Measurements from ENCODE around the gene DMRTB1. TPM values are rescaled to one million over a fixed set of nuclear protein-coding genes. Genes with fewer than 3 reads are reported as not detected.
A peak's percentile ranks its signal among the peaks of the same experiment; 100 is the strongest.

Gene DMRTB1
- total RNA-seq, 1 experiment from 2014 or later: not detected

- DNase-seq: no peak
- H3K27me3 ChIP-seq: no peaks in the 10 kb centered on the region
- H3K9me3 ChIP-seq: no peaks in the 10 kb centered on the region
- H3K4me3 ChIP-seq: no peak overlapping the region
- H3K36me3 ChIP-seq: no peaks in the 10 kb centered on the region
These were observed 14.3 kb downstream of the DMRTB1 start for GRCh38 chr1:53473463-53473862.

- Histone ChIP-seq H3K36me3 (no peaks in the 10 kb centered on the region), H3K9me3 (no peaks in the 10 kb centered on the region), H3K27me3 (no peaks in the 10 kb centered on the region), H3K4me3 (no peak overlapping the region)
- DNase-seq: no peak
These were observed 16.5 kb downstream of the DMRTB1 start for GRCh38 chr1:53475664-53476063.

- Histone ChIP-seq H3K36me3 (no peaks in the 10 kb centered on the region), H3K4me3 (no peak overlapping the region), H3K9me3 (no peaks in the 10 kb centered on the region), H3K27me3 (no peaks in the 10 kb centered on the region)
- no peak for DNase-seq
These were observed 17.4 kb downstream of the DMRTB1 start for GRCh38 chr1:53476579-53476978.

- DNase-seq: no peak
- Histone ChIP-seq H3K27me3 (no peaks in the 10 kb centered on the region), H3K36me3 (no peaks in the 10 kb centered on the region), H3K4me3 (no peak overlapping the region), H3K9me3 (no peaks in the 10 kb centered on the region)
These were observed 18.7 kb downstream of the DMRTB1 start for GRCh38 chr1:53477651-53478501.

- DNase-seq: no peak
- H3K27me3 ChIP-seq: no peaks in the 10 kb centered on the region
- no peaks in the 10 kb centered on the region for H3K36me3 ChIP-seq
- no peaks in the 10 kb centered on the region for H3K9me3 ChIP-seq
- H3K4me3 ChIP-seq: no peak overlapping the region
These were observed 19.3 kb downstream of the DMRTB1 start for GRCh38 chr1:53478502-53478818.

GRCh38 chr1:53480678-53481077 is 21.5 kb downstream of the DMRTB1 start:
- H3K27me3 ChIP-seq: no peaks in the 10 kb centered on the region
- H3K4me3 ChIP-seq: no peak overlapping the region
- no peak for DNase-seq
- H3K36me3 ChIP-seq: no peaks in the 10 kb centered on the region
- no peaks in the 10 kb centered on the region for H3K9me3 ChIP-seq

- no peaks in the 10 kb centered on the region for H3K9me3 ChIP-seq
- DNase-seq: no peak
- no peak overlapping the region for H3K4me3 ChIP-seq
- H3K27me3 ChIP-seq: no peaks in the 10 kb centered on the region
- H3K36me3 ChIP-seq: no peaks in the 10 kb centered on the region
These were observed 22.3 kb downstream of the DMRTB1 start for GRCh38 chr1:53481456-53481855.

GRCh38 chr1:53482441-53483153 is 23.4 kb downstream of the DMRTB1 start:
- no peaks in the 10 kb centered on the region for H3K9me3 ChIP-seq
- H3K36me3 ChIP-seq: no peaks in the 10 kb centered on the region
- no peaks in the 10 kb centered on the region for H3K27me3 ChIP-seq
- no peak for DNase-seq
- H3K4me3 ChIP-seq: no peak overlapping the region

- Histone ChIP-seq H3K27me3 (no peaks in the 10 kb centered on the region), H3K9me3 (no peaks in the 10 kb centered on the region), H3K4me3 (no peak overlapping the region)
These were observed 24.0 kb downstream of the DMRTB1 start for GRCh38 chr1:53483170-53483569.

GRCh38 chr1:53483656-53484055 is 24.5 kb downstream of the DMRTB1 start:
- Histone ChIP-seq H3K27me3 (no peaks in the 10 kb centered on the region), H3K4me3 (no peak overlapping the region), H3K9me3 (no peaks in the 10 kb centered on the region), H3K36me3 (no peaks in the 10 kb centered on the region)
- no peak for DNase-seq

More at GRCh38 chr1:53483170-53483569, 24.0 kb downstream of the DMRTB1 start:
- no peak for DNase-seq
- no peaks in the 10 kb centered on the region for H3K36me3 ChIP-seq

GRCh38 chr1:53484705-53485477 is 25.7 kb downstream of the DMRTB1 start:
- no peak for DNase-seq
- Histone ChIP-seq H3K9me3 (no peaks in the 10 kb centered on the region), H3K36me3 (no peaks in the 10 kb centered on the region), H3K4me3 (no peak overlapping the region), H3K27me3 (no peaks in the 10 kb centered on the region)

GRCh38 chr1:53485478-53486394 is 26.5 kb downstream of the DMRTB1 start:
- H3K36me3 ChIP-seq: no peaks in the 10 kb centered on the region
- no peak overlapping the region for H3K4me3 ChIP-seq
- H3K27me3 ChIP-seq: no peaks in the 10 kb centered on the region
- no peaks in the 10 kb centered on the region for H3K9me3 ChIP-seq
- peak; percentile 70 for DNase-seq

GRCh38 chr1:53486395-53487026 is 27.3 kb downstream of the DMRTB1 start:
- Histone ChIP-seq H3K9me3 (no peaks in the 10 kb centered on the region), H3K4me3 (no peak overlapping the region), H3K36me3 (no peaks in the 10 kb centered on the region), H3K27me3 (no peaks in the 10 kb centered on the region)
- no peak for DNase-seq

GRCh38 chr1:53490351-53490750 is 31.2 kb downstream of the DMRTB1 start:
- H3K27me3 ChIP-seq: no peaks in the 10 kb centered on the region

GRCh38 chr1:53495633-53496345 is 36.6 kb downstream of the DMRTB1 start:
- Histone ChIP-seq H3K4me3 (no peak overlapping the region), H3K36me3 (no peaks in the 10 kb centered on the region), H3K9me3 (no peaks in the 10 kb centered on the region), H3K27me3 (no peaks in the 10 kb centered on the region)
- peak; percentile 54 for DNase-seq

More at GRCh38 chr1:53490351-53490750, 31.2 kb downstream of the DMRTB1 start:
- no peak for DNase-seq
- Histone ChIP-seq H3K36me3 (no peaks in the 10 kb centered on the region), H3K9me3 (no peaks in the 10 kb centered on the region), H3K4me3 (no peak overlapping the region)
